Stimulated activated CD8-positive, alpha-beta memory T cell treated with anti-CD3 and anti-CD28 coated beads, Interleukin-15, amount 100 ng/mL, for 24 hours (primary cell): ENCODE data around the gene KDM2B.

ENCODE experiments used
- DNase-seq: peaks from one replicate; pipeline ENCODE4 v3.0.0-alpha.2; 2020; ENCODE audit warnings: low read depth

KDM2B gene

DNA sequence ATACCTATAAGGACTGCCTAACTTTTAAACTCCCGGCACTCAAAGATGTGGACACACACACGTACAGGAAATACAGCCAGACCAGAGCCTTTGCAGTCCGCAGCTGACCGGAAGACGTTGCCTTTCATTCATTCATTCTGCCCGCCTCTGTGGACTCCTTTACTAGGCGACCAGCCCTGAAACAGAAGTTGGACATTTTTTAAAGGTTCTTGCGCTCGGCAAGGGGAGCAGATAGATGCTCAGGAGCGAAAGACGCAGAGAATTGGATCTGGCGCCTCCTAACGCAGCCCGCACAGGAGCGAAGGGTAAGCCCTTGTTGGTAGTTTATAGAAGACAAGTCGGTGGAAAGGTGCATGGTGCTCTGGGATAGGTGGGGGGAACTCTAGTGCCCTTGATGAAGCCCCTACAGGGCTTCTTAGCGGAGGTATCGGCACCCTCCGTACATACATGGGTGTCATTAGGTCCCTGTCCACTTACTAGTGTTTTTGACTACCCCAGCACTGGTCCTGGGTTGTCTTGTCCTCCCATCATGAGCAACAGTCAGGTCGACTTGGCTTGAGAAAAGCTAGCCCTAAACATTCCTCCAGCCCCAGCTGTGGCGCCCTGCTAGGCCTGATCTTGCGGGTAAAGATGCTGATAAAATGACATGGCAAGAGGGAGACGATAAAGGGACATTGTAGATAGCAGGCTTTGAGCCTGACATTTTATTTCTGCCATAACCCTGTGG, at the start of gene KDM2B:
TSS of gene KDM2B (minus strand) at position 65 of the 727 bp plus-strand sequence. CDS start 112 bp downstream, outside the sequence.
- DNase-seq, result no peak

- no peak for DNase-seq
These were observed 47.7 kb upstream of the KDM2B start for GRCh38 chr12:121628536-121628935.

DNA sequence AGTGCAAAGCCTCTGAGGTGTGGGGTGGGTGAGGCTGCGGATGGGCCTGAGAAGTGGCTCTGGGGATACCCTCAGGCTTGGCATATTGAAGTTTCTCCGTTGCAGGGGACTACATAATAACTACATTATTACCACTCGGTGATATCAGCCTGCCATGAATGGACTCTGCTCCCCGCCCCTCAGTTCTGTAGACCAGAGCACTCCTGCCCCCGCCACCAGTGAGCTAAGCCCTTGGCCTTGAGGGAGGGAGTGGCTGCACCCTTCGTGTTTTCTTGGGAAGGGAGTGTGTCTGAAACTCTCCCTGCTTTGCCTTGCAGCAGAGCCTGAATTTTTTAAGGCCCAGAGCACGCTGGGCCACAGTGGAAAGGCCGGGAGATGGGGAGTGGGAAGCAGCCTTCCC, 47.2 kb upstream of the KDM2B start:
- DNase-seq, result no peak

GRCh38 chr12:121626853-121627640, 46.2 kb upstream of the KDM2B start:
- DNase-seq, result peak; percentile 64

DNA sequence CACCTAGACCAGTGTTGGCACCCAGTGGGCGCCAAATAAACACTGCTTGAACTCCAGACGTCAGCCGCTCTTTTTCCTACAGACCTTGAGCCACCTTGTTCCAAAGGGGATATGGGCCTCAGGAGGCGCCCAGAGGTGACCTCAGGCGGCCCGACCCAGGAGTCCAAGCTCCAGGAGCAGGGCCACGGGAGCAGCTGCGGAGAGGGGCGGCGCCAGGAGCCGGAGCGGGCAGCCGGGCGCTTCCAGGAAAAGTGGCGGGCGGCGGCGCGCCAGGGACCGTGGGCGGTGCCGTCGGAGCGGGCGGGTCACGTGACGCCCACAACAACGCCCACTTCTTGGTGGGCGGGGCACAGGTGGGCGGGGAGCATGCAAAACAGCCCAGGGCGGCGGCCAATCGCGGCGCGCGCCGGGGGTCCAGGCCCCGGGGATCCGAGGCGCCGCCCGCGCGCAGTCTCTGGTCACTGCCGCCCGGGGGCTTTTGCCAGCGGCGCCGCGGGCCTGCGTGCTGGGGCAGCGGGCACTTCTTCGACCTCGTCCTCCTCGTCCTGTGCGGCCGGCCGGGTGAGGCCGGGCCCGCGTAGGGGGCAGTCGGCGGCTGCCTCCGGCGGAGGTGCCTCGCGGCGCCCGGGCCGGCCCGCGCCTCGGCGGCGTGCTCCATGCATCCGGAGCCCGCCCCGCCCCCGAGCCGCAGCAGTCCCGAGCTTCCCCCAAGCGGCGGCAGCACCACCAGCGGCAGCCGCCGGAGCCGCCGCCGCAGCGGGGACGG, 45.4 kb upstream of the KDM2B start, which contains the start of gene ORAI1:
TSS of gene ORAI1 (plus strand) at position 444 of the 766 bp plus-strand sequence.
- DNase-seq, result peak; percentile 96

DNA sequence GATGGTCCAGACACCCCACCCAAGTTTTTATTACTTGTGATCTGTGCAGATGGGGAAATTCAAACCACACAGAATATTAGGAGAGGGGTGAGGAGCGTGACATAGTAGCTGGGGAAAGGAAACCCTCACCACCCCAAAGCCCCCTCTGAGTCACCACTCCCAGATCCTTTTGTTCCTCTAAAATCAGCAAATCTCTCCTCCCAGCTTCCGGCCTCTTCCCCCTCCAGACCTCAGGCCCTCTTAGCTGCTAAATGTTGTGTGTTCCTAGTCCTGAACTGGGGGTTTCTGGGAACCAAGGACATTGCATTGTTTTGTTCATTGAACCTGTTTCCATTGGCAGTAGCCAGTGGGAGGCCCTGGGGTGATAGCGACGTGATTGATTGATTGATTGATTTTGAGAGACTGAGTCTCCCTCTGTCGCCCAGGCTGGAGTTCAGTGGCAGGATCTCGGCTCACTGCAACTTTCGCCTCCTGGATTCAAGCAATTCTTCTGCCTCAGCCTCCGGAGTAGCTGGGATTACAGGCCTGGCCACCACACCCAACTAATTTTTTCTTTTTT, 39.6 kb upstream of the KDM2B start:
- DNase-seq, result no peak

DNA sequence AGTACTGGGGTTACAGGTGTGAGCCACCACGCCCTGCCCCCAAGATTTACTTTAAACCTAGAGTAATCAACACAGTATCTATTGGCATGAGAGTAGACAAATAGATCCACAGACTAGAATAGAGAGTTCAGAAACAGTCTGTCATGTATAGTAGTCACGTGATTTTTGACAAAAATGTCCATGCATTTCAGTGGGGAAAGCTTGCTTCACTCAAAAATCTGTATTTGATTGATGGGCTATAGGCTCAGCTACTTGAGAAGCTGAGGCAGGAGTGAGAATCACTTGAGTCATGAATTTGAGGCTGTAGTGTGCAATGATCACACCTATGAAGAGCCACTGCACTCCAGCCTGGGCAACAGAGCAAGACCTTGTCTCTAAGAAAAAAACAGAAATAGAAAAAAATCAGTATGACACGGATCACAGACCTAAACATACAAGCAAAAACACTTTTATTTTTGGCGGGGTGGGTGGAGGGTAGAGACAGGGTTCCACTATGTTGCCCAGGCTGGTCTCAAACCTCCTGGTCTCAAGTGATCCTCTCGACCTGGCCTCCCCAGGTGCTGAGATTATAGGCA, 37.9 kb upstream of the KDM2B start:
- DNase-seq, result no peak

- no peak for DNase-seq
These were observed 34.1 kb upstream of the KDM2B start for GRCh38 chr12:121614872-121615467.

- DNase-seq, result no peak
These were observed 32.6 kb upstream of the KDM2B start for GRCh38 chr12:121613462-121613861.

DNA sequence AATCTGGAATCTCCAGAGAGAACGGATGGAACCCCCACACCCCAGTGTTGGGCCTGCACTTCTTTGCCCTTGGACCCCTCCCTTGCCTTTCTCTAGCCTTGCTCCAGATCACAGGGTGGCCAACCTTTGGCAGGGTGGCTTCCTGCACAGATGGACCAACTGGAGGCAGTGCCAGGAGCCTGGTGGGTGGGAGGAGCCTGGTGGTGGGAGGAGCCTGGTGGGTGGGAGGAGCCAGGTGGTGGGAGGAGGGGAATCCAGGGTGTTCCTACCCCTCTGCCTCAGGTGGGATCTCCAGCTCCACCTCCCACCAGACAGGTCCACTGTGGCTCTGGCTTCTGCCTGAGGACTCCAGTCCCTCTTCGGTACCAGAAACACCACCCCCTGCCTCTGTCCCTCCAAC, 30.5 kb upstream of the KDM2B start:
- DNase-seq, result no peak

GRCh38 chr12:121610239-121611149, 29.7 kb upstream of the KDM2B start:
- no peak for DNase-seq

GRCh38 chr12:121608301-121608700, 27.5 kb upstream of the KDM2B start:
- DNase-seq, result no peak

DNA sequence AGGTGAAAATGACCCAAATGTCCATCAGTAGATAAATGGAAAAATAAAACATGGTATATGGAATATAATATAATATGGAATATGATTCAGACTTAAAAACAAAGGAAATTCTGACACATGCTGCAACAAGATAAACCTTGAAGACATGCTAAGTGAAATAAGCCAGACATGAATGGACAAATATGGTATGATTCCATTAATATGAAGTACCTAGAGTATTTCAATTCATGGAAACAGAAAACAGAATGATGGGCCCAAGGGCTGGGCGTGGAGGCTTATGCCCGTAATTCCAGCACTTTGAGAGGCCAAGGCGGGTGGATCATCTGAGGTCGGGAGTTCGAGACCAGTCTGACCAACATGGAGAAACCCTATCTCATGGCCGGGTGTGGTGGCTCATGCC, 22.8 kb upstream of the KDM2B start:
- no peak for DNase-seq

DNA sequence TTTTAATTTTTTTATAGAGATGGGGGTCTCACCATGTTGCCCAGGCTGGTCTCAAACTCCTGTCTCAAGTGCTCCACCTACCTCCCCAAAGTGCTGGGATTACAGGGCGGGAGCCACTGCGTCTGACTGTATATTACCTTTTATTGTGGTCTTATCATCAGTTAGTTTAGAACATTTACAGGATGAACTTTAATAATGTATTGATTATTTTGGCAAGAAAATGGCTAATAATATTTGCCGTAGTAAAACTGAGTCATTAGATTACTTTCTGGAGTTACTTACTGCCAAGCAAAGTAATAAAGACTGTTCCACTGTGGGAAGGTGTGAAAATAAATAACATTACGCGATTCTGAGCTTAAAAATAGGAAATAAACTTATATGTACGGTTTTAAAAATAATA, 21.9 kb upstream of the KDM2B start:
- no peak for DNase-seq

GRCh38 chr12:121600702-121601336, 20.0 kb upstream of the KDM2B start:
- DNase-seq, result no peak

DNA sequence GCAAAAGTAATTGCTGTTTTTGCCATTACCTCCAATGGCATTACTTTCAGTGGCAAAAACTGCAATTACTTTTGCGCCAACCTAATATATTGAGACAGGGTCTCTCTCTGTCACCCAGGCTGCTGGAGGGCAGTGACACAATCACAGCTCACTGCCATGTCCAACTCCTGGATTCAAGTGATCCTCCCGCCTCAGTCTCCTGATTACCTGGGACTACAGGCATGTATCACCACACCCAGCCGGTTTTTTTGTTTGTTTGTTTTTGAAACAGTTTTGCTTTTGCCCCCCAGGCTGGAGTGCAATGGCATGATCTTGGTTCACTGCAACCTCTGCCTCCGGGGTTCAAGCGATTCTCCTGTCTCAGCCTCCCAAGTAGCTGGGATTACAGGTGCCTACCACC, 15.7 kb upstream of the KDM2B start:
- no peak for DNase-seq

- no peak for DNase-seq
These were observed 14.7 kb upstream of the KDM2B start for GRCh38 chr12:121595520-121595919.

- no peak for DNase-seq
These were observed 11.5 kb upstream of the KDM2B start for GRCh38 chr12:121592320-121592719.

- DNase-seq, result no peak
These were observed 9.8 kb upstream of the KDM2B start for GRCh38 chr12:121590476-121591143.
